G401 (cell line): ENCODE data around the gene LRRC73. TPM values are rescaled to one million over a fixed set of nuclear protein-coding genes. Genes with fewer than 3 reads are reported as not detected.
"Not testable (repeated sequence)": the region's sequence is repeated elsewhere in the genome, so short reads cannot be mapped to it uniquely, and the experiment has no call there.

Experiments used
- DNase-seq: peaks from one replicate; pipeline ENCODE4 v3.0.0-alpha.2; 2015; ENCODE audit warnings: low spot score
- in situ Hi-C: cut with HindIII; loops from 2 replicates; pipeline ENCODE4 v1.10.0; 2016; ENCODE audit warnings: low sequenced_read_pairs, mixed read lengths
- total RNA-seq: library from RNA; depleted of rRNA; stranded (reverse); fragments of >200 nt; shearing (Covaris generic); gene quantifications from 2 replicates; pipeline ENCODE4 v1.2.3, GENCODE V29; 2014; rRNA removed

LRRC73 gene
- total RNA-seq, 1 experiment from 2014 or later = 0.03 TPM

- in situ Hi-C loops = no loop called here
- no peak for DNase-seq
Observed at GRCh38 chr6:43469947-43470346, 40.2 kb downstream of the LRRC73 start.

- DNase-seq = no peak
- in situ Hi-C loops = no loop called here
Observed at GRCh38 chr6:43468748-43469681, 41.1 kb downstream of the LRRC73 start.

GRCh38 chr6:43468240-43468639 lies 41.9 kb downstream of the LRRC73 start:
- DNase-seq = no peak
- in situ Hi-C loops = no loop called here

GRCh38 chr6:43467752-43468151 lies 42.4 kb downstream of the LRRC73 start:
- in situ Hi-C loops = no loop called here
- DNase-seq = no peak

GRCh38 chr6:43467265-43467664 lies 42.9 kb downstream of the LRRC73 start:
- DNase-seq, in situ Hi-C loops: not testable (repeated sequence)

GRCh38 chr6:43465948-43466347 lies 44.2 kb downstream of the LRRC73 start:
- DNase-seq = no peak
- in situ Hi-C loops = no loop called here

- DNase-seq = no peak
- in situ Hi-C loops = no loop called here
Observed at GRCh38 chr6:43464337-43464736, 45.8 kb downstream of the LRRC73 start.

- DNase-seq = no peak
- in situ Hi-C loops = no loop called here
Observed at GRCh38 chr6:43461936-43462335, 48.2 kb downstream of the LRRC73 start.

- in situ Hi-C loops = no loop called here
- no peak for DNase-seq
Observed at GRCh38 chr6:43460032-43460431, 50.1 kb downstream of the LRRC73 start.

- no peak for DNase-seq
- in situ Hi-C loops = no loop called here
Observed at GRCh38 chr6:43459535-43459934, 50.6 kb downstream of the LRRC73 start.

- DNase-seq, in situ Hi-C loops: not testable (repeated sequence)
Observed at GRCh38 chr6:43458154-43458553, 52.0 kb downstream of the LRRC73 start.

- no peak for DNase-seq
- in situ Hi-C loops = no loop called here
Observed at GRCh38 chr6:43457643-43458042, 52.5 kb downstream of the LRRC73 start.

Other genes starting within 250 kb of the LRRC73 start
- gene SLC22A7, start 212.1 kb downstream of the LRRC73 start, total RNA-seq = not detected in 2 replicates
- not detected in 2 replicates for gene CRIP3, start 201.5 kb downstream of the LRRC73 start, total RNA-seq
- gene ZNF318, start 140.7 kb downstream of the LRRC73 start, total RNA-seq = 3.1 and 4.8 TPM in 2 replicates
- gene ABCC10, start 82.8 kb downstream of the LRRC73 start, total RNA-seq = 11.0 and 17.3 TPM in 2 replicates
- gene DLK2, start 54.8 kb downstream of the LRRC73 start, total RNA-seq = 3.1 and 3.4 TPM in 2 replicates
- 14.5 and 16.9 TPM in 2 replicates for gene TJAP1, start 32.8 kb downstream of the LRRC73 start, total RNA-seq
- gene YIPF3, start 6.6 kb upstream of the LRRC73 start, total RNA-seq = 49.4 and 92.9 TPM in 2 replicates
- gene POLR1C, start 6.7 kb upstream of the LRRC73 start, total RNA-seq = 46.8 and 54.0 TPM in 2 replicates
- 38.0 and 60.5 TPM in 2 replicates for gene XPO5, start 65.7 kb upstream of the LRRC73 start, total RNA-seq
- 8.2 and 16.9 TPM in 2 replicates for gene POLH, start 65.8 kb upstream of the LRRC73 start, total RNA-seq
- gene GTPBP2, start 118.9 kb upstream of the LRRC73 start, total RNA-seq = 46.0 and 47.0 TPM in 2 replicates
- gene MAD2L1BP, start 125.5 kb upstream of the LRRC73 start, total RNA-seq = 59.0 and 78.9 TPM in 2 replicates
- gene RSPH9, start 134.7 kb upstream of the LRRC73 start, total RNA-seq = 0.92 and 1.6 TPM in 2 replicates
- 70.5 and 89.4 TPM in 2 replicates for gene MRPS18A, start 177.4 kb upstream of the LRRC73 start, total RNA-seq